ENCODE measurements around the gene C2CD2.

DNA sequence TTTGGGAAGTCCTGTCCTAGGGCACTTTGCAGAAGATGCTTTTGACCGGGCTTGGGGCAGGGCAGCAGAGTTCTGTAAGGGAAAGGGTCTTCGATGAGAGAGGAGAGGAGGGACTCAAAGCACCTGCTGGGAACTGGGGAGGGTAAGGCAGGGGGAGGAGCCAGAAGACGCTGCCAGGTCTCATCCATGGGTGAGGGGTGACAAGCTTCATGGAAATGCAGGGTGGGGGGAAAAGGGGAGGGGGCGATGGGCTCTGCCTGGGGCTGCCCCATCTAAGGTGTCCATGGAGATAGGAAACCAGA, 20.9 kb upstream of the C2CD2 start:
- TF ChIP-seq, protein P1, sequence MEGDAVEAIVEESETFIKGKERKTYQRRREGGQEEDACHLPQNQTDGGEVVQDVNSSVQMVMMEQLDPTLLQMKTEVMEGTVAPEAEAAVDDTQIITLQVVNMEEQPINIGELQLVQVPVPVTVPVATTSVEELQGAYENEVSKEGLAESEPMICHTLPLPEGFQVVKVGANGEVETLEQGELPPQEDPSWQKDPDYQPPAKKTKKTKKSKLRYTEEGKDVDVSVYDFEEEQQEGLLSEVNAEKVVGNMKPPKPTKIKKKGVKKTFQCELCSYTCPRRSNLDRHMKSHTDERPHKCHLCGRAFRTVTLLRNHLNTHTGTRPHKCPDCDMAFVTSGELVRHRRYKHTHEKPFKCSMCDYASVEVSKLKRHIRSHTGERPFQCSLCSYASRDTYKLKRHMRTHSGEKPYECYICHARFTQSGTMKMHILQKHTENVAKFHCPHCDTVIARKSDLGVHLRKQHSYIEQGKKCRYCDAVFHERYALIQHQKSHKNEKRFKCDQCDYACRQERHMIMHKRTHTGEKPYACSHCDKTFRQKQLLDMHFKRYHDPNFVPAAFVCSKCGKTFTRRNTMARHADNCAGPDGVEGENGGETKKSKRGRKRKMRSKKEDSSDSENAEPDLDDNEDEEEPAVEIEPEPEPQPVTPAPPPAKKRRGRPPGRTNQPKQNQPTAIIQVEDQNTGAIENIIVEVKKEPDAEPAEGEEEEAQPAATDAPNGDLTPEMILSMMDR (IDR thresholded peaks at IDR 0.05; ENCODE audit: low read length) = no peak
- TF ChIP-seq EZH2 (IDR thresholded peaks at IDR 0.05; ENCODE audit: borderline replicate concordance, low read length) = no peak
